Chondrocyte (in vitro differentiated cells): ENCODE data around the gene PDCD2L. TPM values are rescaled to one million over a fixed set of nuclear protein-coding genes. Genes with fewer than 3 reads are reported as not detected.

Experiments used
- DNase-seq: peaks from one replicate; pipeline ENCODE4 v3.0.0; 2021; ENCODE audit warnings: mixed read lengths, low spot score
- H3K27ac Mint-ChIP-seq: one replicate; pipeline ENCODE4 v1.8.0; 2021; ENCODE audit warnings: mild to moderate bottlenecking, moderate library complexity, mixed read lengths; ENCODE audit not compliant: unreplicated experiment
- H3K27me3 Mint-ChIP-seq: 2 replicates; pipeline ENCODE4 v1.8.0; 2021; ENCODE audit warnings: low read depth, mixed read lengths
- H3K36me3 Mint-ChIP-seq: 2 replicates; pipeline ENCODE4 v1.8.0; 2021; ENCODE audit warnings: low read depth, mixed read lengths
- H3K4me1 Mint-ChIP-seq: 2 replicates; pipeline ENCODE4 v1.8.0; 2021; ENCODE audit warnings: low read depth, mild to moderate bottlenecking, mixed read lengths
- H3K4me3 Mint-ChIP-seq: one replicate; pipeline ENCODE4 v1.8.0; 2021; ENCODE audit warnings: mild to moderate bottlenecking, moderate library complexity, mixed read lengths; ENCODE audit not compliant: unreplicated experiment
- H3K9me3 Mint-ChIP-seq: 2 replicates; pipeline ENCODE4 v1.8.0; 2021; ENCODE audit warnings: low read depth, mixed read lengths
- CTCF ChIP-seq: fragments of 200-600 bp; sonication (generic); IDR thresholded peaks from 2 replicates; pipeline ENCODE4 v1.5.0; 2021; ENCODE audit warnings: antibody characterized with exemption, mild to moderate bottlenecking, moderate library complexity
- total RNA-seq: library from RNA; stranded (reverse); gene quantifications from 3 replicates; pipeline ENCODE4 v1.2.1, GENCODE V29; 2021

The PDCD2L gene
- total RNA-seq, 1 donor from 2014 or later = 8.6 TPM

- H3K4me3 Mint-ChIP-seq = no peak overlapping the region
- peaks cover 5% of the 10 kb centered on the region for H3K36me3 Mint-ChIP-seq
- no peak for DNase-seq
- no peak overlapping the region for H3K27ac Mint-ChIP-seq
- H3K27me3 Mint-ChIP-seq = no peaks in the 10 kb centered on the region
- no peaks in the 10 kb centered on the region for H3K9me3 Mint-ChIP-seq
- H3K4me1 Mint-ChIP-seq = peaks cover 9% of the 10 kb centered on the region
- TF ChIP-seq CTCF = no peak
Measured at GRCh38 chr19:34405892-34406660, 1.9 kb downstream of the PDCD2L start.

DNA sequence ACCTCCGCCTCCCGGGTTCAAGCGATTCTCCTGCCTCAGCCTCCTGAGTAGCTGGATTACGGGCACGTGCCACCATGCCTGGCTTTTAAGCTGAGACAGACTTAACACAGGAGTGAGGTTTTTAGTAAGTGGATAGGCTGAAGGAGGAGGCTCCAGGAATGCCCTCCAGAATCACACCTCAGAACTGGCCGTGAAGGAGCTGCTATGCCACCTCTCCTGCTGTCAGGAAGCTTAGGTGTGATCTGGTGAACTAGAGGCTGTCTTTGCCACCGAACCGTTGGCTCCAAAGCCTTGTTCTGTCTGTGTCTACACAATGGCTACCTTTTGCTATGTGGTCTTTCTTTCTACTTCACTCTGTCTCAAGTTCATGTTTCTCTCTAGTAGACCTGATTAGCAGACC is 4.2 kb downstream of the PDCD2L start:
- peaks cover 5% of the 10 kb centered on the region for H3K36me3 Mint-ChIP-seq
- peaks cover 9% of the 10 kb centered on the region for H3K4me1 Mint-ChIP-seq

DNA sequence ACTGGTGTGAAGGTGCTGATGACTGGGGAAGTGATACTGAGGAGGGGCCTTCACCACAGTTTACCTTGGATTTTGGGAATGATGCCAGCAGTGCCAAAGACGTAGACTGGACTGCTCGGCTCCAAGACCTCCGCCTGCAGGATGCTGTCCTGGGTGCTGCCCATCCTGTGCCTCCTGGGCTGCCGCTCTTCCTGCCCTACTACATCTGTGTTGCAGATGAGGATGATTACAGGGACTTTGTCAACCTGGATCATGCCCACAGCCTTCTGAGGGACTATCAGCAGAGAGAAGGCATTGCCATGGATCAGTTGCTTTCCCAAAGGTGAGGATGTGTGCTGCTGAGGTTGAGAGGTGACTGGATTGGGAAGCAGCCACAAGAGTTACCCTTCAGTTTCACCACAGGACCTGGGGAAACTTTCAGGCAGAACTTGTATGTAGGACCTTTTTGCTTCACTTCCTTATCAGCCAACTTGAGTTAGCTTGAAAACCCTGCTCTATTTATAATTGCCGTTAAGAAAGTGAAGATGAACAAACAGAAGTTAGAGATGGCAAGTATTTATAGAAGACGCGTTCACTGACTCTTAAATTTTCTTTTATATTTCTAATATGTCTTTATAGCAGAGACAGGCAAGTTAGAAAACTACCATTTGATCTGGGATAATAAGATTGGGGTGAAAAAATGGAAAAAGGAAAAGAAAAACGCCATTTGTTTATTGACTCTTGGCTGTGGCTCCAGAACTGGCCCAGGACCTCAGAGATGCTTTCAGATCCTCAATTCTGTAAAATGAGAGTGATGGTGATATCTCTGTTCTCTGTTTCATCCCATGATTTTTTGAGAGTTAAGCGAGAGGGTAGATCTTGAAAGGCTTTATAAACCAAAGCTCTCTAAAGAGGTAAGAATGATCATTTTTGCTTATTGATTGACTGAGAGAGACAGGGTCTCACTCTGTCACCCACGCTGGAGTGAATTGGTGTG is 5.3 kb downstream of the PDCD2L start:
- H3K4me1 Mint-ChIP-seq = peaks cover 3% of the 10 kb centered on the region
- H3K27ac Mint-ChIP-seq = no peak overlapping the region
- H3K9me3 Mint-ChIP-seq = no peaks in the 10 kb centered on the region
- no peak overlapping the region for H3K4me3 Mint-ChIP-seq
- H3K27me3 Mint-ChIP-seq = no peaks in the 10 kb centered on the region
- no peak for TF ChIP-seq CTCF
- DNase-seq = no peak
- peaks cover 6% of the 10 kb centered on the region for H3K36me3 Mint-ChIP-seq

More for the DNA sequence above, 4.2 kb downstream of the PDCD2L start:
- DNase-seq = no peak
- no peaks in the 10 kb centered on the region for H3K27me3 Mint-ChIP-seq
- no peak for TF ChIP-seq CTCF
- H3K9me3 Mint-ChIP-seq = no peaks in the 10 kb centered on the region
- H3K27ac Mint-ChIP-seq = no peak overlapping the region
- no peak overlapping the region for H3K4me3 Mint-ChIP-seq

- no peak for TF ChIP-seq CTCF
- peaks cover 6% of the 10 kb centered on the region for H3K36me3 Mint-ChIP-seq
- no peak overlapping the region for H3K4me3 Mint-ChIP-seq
- no peak overlapping the region for H3K27ac Mint-ChIP-seq
- H3K27me3 Mint-ChIP-seq = no peaks in the 10 kb centered on the region
- DNase-seq = no peak
- peaks cover 3% of the 10 kb centered on the region for H3K4me1 Mint-ChIP-seq
- no peaks in the 10 kb centered on the region for H3K9me3 Mint-ChIP-seq
Measured at GRCh38 chr19:34411216-34411615, 7.0 kb downstream of the PDCD2L start.

DNA sequence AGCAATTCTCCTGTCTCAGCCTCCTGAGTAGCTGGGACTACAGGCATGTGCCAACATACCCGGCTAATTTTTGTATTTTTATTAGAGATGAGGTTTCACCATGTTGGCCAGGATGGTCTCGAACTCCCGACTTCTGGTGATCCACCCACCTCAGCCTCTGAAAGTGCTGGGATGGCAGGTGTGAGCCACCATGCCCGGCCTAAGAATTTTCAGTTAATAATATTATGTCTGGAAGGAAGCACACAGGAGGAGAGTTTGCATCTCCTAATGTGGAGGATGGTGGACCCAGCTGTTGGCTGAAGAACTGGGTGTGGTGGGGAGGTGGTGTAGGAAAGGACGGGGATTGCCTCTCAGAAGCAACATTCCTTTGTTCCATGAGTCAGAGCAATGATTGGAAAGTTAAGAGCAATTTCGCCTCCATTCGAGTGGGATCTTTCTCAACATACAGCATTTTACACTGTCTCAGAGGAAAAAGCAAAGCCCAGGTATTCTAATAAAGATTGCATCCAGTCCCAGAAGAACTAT is 11.9 kb downstream of the PDCD2L start:
- Mint-ChIP-seq H3K27ac (no peak overlapping the region), H3K4me1 (peaks cover 3% of the 10 kb centered on the region), H3K9me3 (no peaks in the 10 kb centered on the region), H3K36me3 (peaks cover 6% of the 10 kb centered on the region), H3K27me3 (no peaks in the 10 kb centered on the region), H3K4me3 (no peak overlapping the region)
- no peak for DNase-seq
- no peak for TF ChIP-seq CTCF
